Activated T-helper 9 cell treated with anti-CD3 and anti-CD28 coated beads, Interleukin-2, amount 50 U/mL, for 16 hours (primary cell): ENCODE measurements around the gene BPHL.
"Not testable (repeated sequence)": the region's sequence is repeated elsewhere in the genome, so short reads cannot be mapped to it uniquely, and the experiment has no call there.

Experiments used
- DNase-seq: peaks from one replicate; pipeline ENCODE4 v3.0.0-alpha.2; 2020; ENCODE audit warnings: low read depth

BPHL gene

DNA sequence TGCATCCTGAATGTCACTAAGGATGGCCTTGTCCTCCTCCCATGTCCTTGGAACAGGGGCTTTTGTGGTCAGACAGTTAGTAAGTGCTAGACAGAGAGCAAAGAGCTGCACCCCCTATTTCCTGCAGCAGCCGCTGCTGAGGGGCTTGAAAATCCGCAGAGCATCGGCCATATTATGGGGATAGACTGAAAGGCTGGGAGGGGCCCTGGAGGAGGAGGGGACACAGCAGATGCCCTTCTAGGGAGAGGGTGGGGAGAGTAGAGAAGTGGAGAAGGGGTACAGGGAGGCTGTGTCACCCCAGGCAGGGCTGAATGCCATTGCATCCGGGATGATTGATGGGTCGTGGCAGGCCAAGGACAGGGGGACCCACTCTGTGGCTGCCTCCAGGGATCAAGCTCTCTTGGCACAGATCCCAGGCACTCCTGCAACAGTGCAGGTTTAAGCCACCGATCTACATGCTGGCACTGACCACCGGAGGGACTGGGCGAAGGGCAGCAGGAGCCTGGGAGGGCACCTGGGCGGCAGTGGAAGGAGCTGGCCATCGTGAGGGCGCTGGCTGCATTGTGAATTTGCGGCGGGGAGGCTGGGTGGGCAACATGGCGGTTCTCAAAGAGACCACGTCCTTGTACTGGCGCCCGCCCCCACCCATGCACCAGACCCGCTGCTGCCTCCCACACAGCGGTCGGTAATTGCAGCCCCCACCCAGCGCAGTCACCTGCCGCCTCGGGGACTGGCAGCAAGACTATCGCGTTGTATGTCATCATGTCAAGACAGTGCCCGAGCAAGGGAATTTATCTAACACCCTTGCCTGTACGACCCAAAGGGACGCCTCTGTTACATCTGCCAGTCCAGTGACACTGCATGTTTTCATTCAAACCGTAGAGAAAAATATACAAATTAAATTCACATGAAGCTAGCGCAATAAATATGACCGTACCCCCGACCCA, 37.9 kb downstream of the BPHL start:
- peak; percentile 11 for DNase-seq

DNA sequence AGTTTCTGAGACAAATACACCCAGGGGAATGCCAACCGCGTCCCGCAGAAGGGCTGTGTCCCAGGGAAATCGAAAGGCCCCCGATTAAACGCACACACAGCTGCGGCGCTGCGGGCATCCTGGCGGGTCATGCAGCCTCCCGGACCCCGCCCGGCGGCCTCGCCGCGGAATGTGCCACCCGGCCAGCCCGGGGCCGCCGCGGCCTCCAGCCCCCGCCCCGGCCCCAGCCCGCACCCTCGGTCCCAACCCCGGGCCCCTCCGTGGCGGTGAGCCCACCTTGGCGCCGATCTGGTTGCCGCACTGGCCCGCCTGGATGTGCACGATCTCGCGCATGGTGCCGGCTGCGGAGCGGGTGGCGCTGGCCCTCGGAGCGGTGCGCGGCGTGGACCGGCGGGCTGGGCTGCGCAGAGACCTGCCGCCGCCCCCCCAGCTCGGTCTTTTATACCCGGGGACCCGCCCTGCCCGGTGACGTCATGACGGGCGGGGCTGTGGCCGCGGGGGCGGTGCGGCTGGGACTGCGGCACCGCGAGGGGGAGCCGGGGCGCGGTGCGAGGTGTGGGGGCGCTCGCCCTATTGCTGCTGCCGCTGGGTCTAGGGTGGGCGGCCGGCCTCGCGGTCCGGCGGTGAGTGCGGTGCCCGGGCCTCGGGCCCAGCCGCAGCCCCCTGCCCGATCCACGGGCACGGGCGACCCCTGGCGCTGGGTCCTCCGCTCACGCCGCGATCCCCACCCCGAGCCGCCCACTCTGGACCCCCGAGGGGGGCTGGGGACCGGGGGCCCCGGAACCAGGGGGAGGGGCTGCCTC, 38.8 kb downstream of the BPHL start, which contains the start of gene TUBB2A:
Gene TUBB2A (minus strand): TSS at position 414 of the 803 bp plus-strand sequence. CDS start 81 bp downstream, at position 333.
- peak; percentile 80 for DNase-seq

DNA sequence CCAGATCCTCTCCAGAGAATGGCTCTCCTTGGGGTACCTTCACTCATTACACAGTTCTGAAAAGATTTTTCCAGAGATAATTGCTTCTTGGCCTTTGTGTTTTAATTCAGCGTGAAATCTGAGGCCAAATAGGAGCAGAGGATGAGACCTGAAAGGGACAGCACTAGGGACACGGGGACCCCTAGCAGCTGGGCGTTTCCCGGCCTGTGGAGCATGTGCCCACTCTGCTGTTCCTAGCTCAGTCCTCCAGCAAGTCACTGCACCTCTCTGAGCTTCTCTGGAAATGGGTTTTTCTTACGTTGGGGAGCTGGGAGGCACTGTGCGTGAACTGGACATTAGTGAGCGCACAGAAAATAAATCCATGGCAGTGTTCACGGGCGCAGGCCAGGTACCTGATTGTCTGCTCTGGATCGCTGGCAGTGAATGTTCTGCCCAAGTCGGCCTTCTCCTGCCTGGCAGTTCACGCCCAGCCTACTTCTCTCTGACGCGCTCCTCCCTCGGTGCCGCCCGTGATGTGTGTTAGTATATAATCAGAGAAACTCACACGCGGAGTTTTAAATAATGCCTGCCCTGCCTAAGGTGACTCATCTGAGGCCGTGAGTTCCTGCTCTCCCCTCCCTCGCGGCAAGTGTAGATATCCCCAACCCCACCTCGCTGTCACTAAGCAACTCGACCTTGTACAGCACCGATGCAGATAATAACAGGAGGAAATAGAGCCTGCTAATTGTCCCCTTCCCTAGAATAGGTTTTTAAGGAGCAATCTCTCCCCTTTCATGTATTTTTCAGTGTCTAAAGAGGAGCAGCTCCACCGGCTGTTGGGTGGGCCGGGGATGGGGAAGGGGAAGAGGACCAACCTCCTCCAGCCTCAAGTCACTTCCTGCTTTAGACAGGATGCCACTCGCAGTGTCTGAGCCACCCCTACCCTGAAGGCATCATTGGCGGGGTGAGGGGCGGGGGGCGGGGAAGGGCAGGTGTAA, 41.6 kb downstream of the BPHL start:
- DNase-seq, result peak; percentile 45

DNA sequence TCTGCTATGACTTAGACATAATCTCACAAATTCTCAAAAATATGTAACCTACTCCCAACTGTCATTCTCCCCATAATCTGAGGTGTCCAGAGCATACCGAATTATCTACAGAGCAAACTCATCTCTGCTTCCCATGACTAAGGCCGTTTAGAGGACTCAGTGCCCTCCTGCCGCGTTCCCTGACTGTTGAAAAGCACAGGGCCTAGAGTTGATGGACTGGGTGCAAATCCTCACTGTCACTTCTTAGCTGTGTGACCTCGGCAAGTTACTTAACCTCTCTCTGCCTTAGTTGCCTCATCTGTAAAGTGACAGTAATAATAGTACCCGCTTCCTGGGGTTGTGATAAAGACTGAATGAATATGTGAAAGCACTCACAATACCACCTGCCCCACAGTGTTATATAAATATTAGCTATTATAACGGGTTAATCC, 43.6 kb downstream of the BPHL start:
- no peak for DNase-seq

DNA sequence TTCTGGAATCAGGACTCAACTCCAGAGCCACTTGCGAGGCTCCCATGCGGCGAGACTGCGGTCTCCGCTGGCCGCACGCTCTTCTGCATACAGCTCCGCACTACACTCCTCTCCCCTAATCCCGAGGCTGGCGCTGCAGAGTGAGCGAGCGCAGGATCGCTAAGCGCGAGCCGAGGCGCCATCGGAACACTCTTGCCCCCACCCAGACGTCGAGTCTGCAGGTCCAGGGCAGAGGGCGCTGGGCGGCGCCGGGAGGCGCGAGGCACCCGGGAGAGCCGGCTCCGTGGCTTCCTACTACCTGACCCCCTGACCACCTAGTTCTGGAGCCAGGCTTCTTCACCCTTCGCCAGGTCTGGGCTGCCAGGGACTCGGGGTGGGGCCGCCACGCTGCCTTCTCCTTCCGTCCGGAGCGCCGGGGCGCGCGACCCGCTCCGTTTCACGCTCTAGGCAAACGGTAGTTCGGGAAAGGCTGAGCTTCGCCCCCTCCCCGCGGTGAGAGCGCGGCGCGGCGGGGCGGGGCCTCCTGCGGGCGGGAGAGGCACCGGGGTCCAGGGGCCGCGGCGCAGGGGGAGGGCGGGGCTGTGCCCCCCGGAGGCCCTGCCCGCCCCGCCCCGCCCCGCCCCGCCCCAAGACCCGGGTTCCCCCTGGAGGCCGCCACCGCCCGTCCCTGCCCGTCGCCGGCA, 44.2 kb downstream of the BPHL start:
- DNase-seq, result peak; percentile 45

DNA sequence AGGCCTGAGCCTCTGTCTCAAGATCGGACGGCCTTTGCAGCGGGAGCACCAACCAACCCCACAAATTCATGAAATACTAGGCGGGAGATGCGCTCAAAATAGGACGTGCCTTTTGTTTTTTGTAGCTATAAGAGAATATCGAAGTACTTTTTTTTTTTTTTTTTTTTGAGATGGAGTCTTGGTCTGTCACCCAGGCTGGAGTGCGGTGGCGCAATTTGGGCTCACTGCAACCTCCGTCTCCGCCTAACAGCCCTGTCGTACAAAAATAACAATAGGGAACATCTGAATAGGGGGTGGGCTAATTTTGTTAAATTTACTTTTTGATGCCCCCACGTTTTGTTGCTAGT, 44.7 kb downstream of the BPHL start:
- no peak for DNase-seq

DNA sequence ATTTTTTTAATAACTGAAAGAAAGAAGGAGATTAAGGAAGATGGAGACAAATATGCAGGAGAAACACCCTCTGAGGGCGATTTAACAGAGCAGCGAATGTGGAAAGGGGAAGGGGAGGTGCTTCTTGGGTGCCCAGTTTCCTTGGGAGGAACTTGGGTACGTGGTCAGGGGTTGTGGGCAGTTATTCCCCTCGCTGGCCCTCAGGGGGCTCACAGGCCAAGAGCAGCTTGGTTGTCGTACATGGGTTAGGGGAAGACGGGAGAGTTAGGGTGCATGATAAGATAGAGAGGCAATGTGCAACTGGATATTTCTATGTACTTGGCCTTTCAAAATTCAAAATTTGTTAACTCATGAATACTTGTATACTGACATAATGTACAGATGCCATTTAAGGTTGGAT, 45.9 kb downstream of the BPHL start:
- no peak for DNase-seq

DNA sequence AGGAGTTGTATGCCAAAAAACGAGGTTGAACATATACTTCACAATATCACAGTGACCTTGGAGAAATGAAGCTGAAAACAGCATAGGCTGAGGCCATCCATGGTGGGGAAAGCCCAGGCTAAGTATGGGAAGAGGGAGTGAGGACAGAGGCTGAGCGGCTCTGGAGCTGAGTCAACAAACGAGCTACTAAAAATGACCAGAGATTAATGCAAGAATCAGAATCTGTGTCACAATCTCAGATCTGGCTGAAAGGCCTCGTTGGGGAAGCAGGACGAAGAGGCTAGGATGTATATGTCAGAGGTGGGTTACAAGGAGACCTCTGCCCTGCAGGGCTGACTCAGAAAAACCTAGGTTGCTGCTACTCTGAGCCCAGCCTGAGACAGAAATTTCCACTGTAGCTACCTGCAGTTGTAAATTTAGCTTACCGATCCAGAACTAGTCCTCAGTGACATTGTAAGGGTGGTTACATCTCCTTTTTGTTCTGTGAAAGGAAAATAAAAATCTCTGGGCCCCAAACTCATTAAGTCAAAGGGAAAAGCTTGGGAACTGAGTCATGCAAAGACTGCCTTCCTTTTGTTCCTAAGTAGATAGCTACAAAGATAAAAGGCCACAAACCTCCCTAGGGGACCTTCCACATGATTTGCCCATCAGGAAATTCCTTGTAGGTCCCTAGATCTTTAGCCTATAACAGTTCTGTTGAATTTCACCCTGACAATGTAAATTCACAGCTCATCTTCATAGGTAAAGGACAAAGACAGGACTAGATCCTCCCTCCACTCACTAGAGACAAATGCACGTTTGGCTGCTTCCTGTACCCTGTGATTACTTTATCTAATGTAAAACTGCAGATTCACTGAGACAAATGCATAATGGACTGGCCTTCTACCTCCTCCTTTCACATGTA, 47.4 kb downstream of the BPHL start:
- DNase-seq, result no peak

DNA sequence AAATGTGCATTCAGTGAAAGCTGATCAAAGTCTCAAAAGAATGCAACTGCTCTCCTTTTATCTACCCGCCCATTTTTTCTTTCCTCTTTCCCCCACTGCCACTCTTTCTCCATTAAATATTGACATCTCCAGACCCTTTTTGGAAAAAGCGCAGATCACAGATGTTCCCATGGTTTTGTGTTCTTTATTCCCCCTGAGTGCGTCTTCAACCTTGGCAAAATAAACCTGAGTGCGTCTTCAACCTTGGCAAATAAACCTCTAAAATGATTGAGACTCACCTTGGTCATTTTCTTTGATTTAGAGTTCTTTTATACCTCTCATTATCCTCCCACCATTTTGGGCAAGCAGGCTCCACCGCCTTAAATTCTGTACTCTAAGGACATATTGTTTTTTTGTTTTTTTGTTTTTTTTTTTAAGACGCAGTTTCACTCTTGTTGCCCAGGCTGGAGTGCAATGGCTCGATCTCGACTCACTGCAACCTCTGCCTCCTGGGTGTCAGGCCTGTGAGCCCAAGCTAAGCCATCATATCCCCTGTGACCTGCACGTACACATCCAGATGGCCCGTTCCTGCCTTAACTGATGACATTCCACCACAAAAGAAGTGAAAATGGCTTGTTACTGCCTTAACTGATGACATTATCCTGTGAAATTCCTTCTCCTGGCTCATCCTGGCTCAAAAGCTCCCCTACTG, 48.2 kb downstream of the BPHL start:
- not testable (repeated sequence) for DNase-seq

DNA sequence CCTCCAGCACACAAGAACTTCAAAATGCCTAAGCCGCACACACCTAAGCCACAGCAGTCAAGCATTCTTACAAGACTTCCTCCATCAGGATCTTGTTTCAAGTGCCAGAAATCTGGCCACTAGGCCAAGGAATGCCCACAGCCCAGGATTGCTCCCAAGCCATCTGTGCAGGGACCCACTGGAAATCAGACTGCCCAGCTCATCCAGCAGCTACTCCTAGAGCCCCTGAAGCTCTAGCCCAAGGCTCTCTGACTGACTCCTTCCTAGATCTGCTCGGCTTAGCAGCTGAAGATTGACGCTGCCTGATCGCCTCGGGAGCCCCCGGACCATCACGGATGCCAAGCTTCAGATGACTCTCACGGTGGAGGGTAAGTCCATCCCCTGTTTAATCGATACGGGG, 49.5 kb downstream of the BPHL start:
- not testable (repeated sequence) for DNase-seq

DNA sequence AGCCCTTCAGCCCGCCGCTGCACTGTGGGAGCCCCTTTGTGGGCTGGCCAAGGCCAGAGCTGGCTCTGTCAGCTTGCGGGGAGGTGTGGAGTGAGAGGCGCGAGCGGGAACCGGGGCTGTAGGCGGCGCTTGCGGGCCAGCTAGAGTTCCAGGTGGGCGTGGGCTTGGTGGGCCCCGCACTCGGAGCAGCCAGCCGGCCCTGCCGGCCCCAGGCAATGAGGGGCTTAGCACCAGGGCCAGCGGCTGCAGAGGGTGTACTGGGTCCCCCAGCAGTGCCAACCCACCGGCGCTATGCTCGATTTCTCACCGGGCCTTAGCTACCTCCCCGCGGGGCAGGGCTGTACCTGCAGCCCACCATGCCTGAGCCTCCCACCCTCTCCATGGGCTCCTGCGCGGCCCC, 52.2 kb downstream of the BPHL start:
- DNase-seq, result not testable (repeated sequence)

DNA sequence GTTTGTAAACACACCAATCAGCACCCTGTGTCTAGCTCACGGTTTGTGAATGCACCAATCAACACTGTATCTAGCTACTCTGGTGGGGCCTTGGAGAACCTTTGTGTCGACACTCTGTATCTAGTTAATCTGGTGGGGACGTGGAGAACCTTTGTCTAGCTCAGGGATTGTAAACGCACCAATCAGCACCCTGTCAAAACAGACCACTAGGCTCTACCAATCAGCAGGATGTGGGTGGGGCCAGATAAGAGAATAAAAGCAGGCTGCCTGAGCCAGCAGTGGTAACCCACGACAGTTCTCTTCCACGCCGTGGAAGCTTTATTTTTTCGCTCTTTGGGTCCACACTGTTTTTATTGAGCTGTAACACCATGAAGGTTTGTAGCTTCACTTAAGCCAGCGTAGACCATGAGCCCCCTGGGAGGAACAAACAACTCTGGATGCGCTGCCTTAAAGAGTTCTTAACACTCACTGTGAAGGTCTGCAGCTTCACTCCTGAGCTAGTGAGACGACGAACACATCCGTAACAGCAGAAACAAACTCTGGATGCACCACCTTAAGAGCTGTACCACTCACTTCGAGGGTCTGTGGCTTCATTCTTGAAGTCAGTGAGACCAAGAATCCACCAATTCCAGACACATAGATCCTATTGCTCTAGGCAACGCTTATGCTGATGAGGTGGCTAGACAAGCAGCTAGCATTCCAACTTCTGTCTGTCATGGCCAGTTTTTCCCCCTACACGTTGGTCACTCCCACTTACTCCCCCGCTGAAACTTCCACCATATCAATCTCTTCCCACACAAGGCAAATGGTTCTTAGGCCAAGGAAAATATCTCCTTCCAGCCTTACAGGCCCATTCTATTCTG, 53.0 kb downstream of the BPHL start:
- DNase-seq, result not testable (repeated sequence)

DNA sequence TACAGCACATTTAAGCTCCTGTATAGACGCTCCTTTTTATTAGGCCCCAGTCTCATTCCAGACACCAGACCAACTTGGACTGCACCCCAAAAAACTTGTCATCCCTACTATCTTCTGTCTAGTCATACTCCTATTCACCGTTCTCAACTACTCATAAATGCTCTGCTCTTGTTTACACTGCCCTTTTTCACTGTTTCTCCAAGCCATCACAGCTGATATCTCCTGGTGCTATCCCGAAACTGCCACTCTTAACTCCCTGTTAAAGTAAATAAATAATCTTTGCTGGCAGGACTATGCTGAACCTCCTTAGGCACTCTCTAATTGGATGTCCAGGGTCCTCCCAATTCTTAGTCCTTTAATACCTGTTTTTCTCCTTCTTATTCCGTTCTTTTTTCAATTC, 54.3 kb downstream of the BPHL start:
- not testable (repeated sequence) for DNase-seq

DNA sequence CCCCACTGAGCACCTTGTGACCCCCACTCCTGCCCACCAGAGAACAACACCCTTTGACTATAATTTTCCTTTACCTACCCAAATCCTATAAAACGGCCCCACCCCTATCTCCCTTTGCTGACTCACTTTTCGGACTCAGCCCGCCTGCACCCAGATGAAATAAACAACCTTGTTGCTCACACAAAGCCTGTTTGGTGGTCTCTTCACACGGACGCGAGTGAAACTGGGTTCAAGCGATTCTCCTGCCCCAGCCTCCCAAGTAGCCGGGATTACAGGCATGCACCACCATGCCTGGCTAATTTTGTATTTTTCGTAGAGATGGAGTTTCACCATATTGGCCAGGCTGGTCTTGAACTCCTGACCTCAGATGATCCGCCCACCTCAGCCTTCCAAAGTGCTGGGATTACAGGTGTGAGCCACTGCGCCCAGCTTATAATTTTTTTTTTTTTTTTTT, 55.2 kb downstream of the BPHL start:
- DNase-seq, result not testable (repeated sequence)

DNA sequence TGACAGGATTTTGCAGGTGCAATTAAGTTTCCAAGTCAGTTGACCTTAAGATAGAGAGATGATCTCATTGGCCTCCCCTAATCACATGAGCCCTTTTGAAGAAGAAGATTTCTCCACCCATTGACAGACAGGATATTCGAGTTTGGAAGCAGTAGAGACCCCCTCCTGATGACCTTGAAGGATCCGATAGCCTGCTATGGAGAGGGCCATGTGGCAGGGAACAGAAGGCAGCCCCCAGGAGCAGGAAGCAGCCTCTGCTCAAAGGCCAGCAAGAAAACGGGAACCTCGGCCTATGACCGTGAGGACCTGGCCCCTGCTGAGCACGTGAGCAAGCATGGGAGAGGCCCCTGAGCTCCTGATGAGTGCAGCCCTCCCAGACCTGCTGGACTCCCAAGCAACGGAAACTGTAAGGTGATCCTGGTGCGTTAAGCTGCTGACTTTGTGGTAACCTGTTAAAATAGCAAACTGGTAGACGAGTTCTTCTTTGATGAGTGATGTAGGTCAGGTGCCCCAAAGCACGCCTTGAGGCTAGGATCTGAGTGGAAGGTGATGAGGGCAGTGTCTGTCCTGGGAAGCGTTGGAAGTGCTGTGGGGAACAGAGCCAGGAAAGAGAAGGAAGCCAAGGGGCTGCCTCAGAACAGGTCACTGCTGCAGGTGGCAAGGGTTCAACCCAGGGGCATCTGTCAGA, 57.3 kb downstream of the BPHL start:
- no peak for DNase-seq

DNA sequence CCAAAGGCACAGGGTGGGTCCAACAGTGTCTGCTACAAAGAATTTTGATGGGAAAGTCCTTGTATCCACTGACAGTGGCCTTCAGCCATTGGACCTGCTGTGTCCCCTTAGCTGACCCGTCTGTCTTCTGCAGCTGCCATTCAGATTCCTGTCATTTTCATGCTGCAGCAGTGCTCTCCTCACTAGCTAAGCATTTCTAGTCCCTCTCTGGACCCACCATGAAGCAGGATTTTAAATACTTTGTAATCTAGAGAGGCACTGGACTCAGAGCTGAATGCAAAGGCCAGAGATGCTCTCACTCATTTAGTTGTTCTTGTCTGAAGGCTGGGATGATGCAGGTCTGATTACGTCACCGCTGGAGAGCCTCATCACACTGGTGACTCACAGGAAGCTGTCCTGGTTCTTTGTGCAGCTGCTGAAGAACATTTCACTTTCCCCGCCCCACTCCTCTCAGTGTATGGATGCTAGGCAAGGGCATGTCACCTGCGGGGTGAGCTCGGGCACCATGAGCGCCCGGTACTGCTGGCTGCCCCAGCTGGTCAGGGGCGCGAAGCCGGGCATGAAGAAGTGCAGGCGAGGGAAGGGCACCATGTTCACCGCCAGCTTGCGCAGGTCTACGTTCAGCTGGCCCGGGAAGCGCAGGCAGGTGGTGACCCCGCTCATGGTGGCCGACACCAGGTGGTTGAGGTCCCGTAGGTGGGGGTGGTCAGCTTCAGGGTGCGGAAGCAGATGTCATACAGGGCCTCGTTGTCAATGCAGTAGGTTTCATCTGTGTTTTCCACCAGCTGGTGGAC, 58.2 kb downstream of the BPHL start:
- DNase-seq, result peak; percentile 29

DNA sequence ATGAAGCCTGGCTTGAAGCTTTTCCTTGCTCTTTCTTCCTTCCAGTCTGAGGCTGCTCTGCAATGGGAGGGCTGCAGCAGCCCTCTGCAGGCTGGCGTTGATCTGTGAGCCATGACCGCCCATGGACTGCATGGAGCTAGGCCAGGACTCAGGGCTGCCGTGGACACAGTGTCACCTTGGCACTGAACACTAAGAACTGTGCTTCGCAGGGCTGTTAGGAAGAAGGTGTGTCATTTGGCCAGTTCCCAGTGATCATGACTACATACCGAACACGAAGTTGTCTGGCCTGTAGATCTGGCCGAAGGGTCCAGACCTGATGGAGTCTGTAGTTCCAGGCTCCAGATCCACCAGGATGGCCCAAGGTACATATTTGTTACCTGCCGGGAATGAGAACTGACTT, 60.2 kb downstream of the BPHL start:
- not testable (repeated sequence) for DNase-seq
